NCI-H2227 treated with DMSO at 0.1 percent for 48 hours (cell line): ENCODE data around the gene SPATA9.

Experiments
- DNase-seq: peaks from one replicate; lab custom pipeline; 2025; lab: John Stamatoyannopoulos, UW

The SPATA9 gene

GRCh38 chr5:95619514-95620029, 63.2 kb downstream of the SPATA9 start:
- DNase-seq, result no peak

- DNase-seq, result no peak
Measured at GRCh38 chr5:95619096-95619495, 63.7 kb downstream of the SPATA9 start.

- DNase-seq, result no peak
Measured at GRCh38 chr5:95617057-95617456, 65.7 kb downstream of the SPATA9 start.

GRCh38 chr5:95615164-95615467, 67.7 kb downstream of the SPATA9 start:
- DNase-seq, result no peak

GRCh38 chr5:95613514-95613913, 69.3 kb downstream of the SPATA9 start:
- no peak for DNase-seq

- DNase-seq, result no peak
Measured at GRCh38 chr5:95611396-95611795, 71.4 kb downstream of the SPATA9 start.

- DNase-seq, result no peak
Measured at GRCh38 chr5:95610546-95610945, 72.2 kb downstream of the SPATA9 start.

- no peak for DNase-seq
Measured at GRCh38 chr5:95609711-95610110, 73.1 kb downstream of the SPATA9 start.
